ENCODE results near the gene WDR86. TPM values are rescaled to one million over a fixed set of nuclear protein-coding genes. Genes with fewer than 3 reads are reported as not detected.

WDR86 gene
- total RNA-seq, 1 experiment from 2014 or later = not detected

- BruUV-seq (replicated peaks) = no TSS peak
- H3K9me2 ChIP-seq (ENCODE audit: insufficient read depth) = no peaks in the 10 kb centered on the region
- no peaks in the 10 kb centered on the region; a peak in 1 of 4 replicates for H3K36me3 ChIP-seq (ENCODE audit: control insufficient read depth in 1 of 2, insufficient read depth in 2 of 2, low read length in 2 of 2)
- no peaks in the 10 kb centered on the region for H4K20me1 ChIP-seq (ENCODE audit: insufficient read depth)
- no peak overlapping the region for H3K4me2 ChIP-seq (ENCODE audit: low read length)
- DNase-seq (ENCODE audit: low read depth, low spot score) (no peak), ATAC-seq (no peak)
- H3K79me2 ChIP-seq (ENCODE audit: insufficient read depth, low read length) = no peaks in the 10 kb centered on the region
- TF ChIP-seq SP1 (IDR thresholded peaks at IDR 0.05; ENCODE audit: low read depth) = no peak
- no peak overlapping the region for H2AFZ ChIP-seq (ENCODE audit: low read depth, low read length, poor library complexity, severe bottlenecking)
- H3K4me1 ChIP-seq (ENCODE audit: control insufficient read depth in 1 of 2, insufficient read depth in 2 of 2, low read length in 2 of 2) = no peaks in the 10 kb centered on the region
- H3K27me3 ChIP-seq (ENCODE audit: insufficient read depth, low read length) = no peaks in the 10 kb centered on the region
- ChIA-PET RAD21 (ENCODE audit: low non-redundant PET in 1 of 2, low total read pairs in 2 of 2, uncharacterized antibody in 2 of 2, unreplicated experiment in 2 of 2) (no interaction called here), CTCF (no interaction called here), POLR2A (no interaction called here)
- no peak overlapping the region for H3K27ac ChIP-seq (ENCODE audit: low read depth, low read length)
- no peak overlapping the region for H3K4me3 ChIP-seq (replicated peaks in 1 of 2; ENCODE audit: low read depth in 1 of 2, low read length in 2 of 2)
- H3K9me3 ChIP-seq (ENCODE audit: control insufficient read depth in 1 of 2, insufficient read depth in 1 of 2, low read depth in 1 of 2, low read length in 2 of 2) = no peaks in the 10 kb centered on the region
- H3K9ac ChIP-seq (ENCODE audit: low read length) = no peak overlapping the region
- intact Hi-C loops (cut with micrococcal nuclease) = no loop called here
Measured at GRCh38 chr7:151376218-151376902, 33.5 kb downstream of the WDR86 start.

GRCh38 chr7:151375530-151376217, 34.2 kb downstream of the WDR86 start:
- no peaks in the 10 kb centered on the region for H3K9me2 ChIP-seq (ENCODE audit: insufficient read depth)
- H3K36me3 ChIP-seq (ENCODE audit: control insufficient read depth in 1 of 2, insufficient read depth in 2 of 2, low read length in 2 of 2) = no peaks in the 10 kb centered on the region; a peak in 1 of 4 replicates
- TF ChIP-seq JUND (IDR thresholded peaks at IDR 0.05) (no peak), EZH2phosphoT487 (IDR thresholded peaks at IDR 0.05; ENCODE audit: borderline replicate concordance) (no peak), EGR1 (IDR thresholded peaks at IDR 0.05; ENCODE audit: low read depth) (no peak), TCF7L2 (IDR thresholded peaks at IDR 0.05; ENCODE audit: borderline replicate concordance, extremely low read depth, insufficient read depth, insufficient read length) (no peak), ZBTB33 (IDR thresholded peaks at IDR 0.05; ENCODE audit: extremely low read depth, insufficient replicate concordance, low read length) (no peak), ELF1 (IDR thresholded peaks at IDR 0.05; ENCODE audit: borderline replicate concordance, low read depth) (no peak), SP1 (IDR thresholded peaks at IDR 0.05; ENCODE audit: low read depth) (no peak), YY1 (IDR thresholded peaks at IDR 0.05; ENCODE audit: extremely low read depth, insufficient replicate concordance, low read depth, low read length) (no peak), POLR2A (IDR thresholded peaks at IDR 0.05; ENCODE audit: borderline replicate concordance, extremely low read depth, insufficient read depth, insufficient read length) (no peak), CEBPB (IDR thresholded peaks at IDR 0.05; ENCODE audit: low read depth) (no peak), CBX3 (IDR thresholded peaks at IDR 0.05; ENCODE audit: low read depth) (no peak), MAX (IDR thresholded peaks at IDR 0.05) (no peak)
- H3K79me2 ChIP-seq (ENCODE audit: insufficient read depth, low read length) = no peaks in the 10 kb centered on the region
- H3K27ac ChIP-seq (ENCODE audit: low read depth, low read length) = no peak overlapping the region
- H3K4me1 ChIP-seq (ENCODE audit: control insufficient read depth in 1 of 2, insufficient read depth in 2 of 2, low read length in 2 of 2) = no peaks in the 10 kb centered on the region
- H3K4me2 ChIP-seq (ENCODE audit: low read length) = no peak overlapping the region
- H4K20me1 ChIP-seq (ENCODE audit: insufficient read depth) = no peaks in the 10 kb centered on the region
- CTCF ChIA-PET = no interaction called here
- RAD21 ChIA-PET (ENCODE audit: low non-redundant PET in 1 of 2, low total read pairs in 2 of 2, uncharacterized antibody in 2 of 2, unreplicated experiment in 2 of 2) = no interaction called here
- ATAC-seq = no peak
- BruUV-seq (replicated peaks) = no TSS peak
- H3K4me3 ChIP-seq (replicated peaks in 1 of 2; ENCODE audit: low read depth in 1 of 2, low read length in 2 of 2) = no peak overlapping the region
- intact Hi-C loops (cut with micrococcal nuclease) = no loop called here
- no peak overlapping the region for H2AFZ ChIP-seq (ENCODE audit: low read depth, low read length, poor library complexity, severe bottlenecking)
- H3K27me3 ChIP-seq (ENCODE audit: insufficient read depth, low read length) = no peaks in the 10 kb centered on the region
- POLR2A ChIA-PET = no interaction called here
- no peak for DNase-seq (ENCODE audit: low read depth, low spot score)
- no peak overlapping the region for H3K9ac ChIP-seq (ENCODE audit: low read length)
- H3K9me3 ChIP-seq (ENCODE audit: control insufficient read depth in 1 of 2, insufficient read depth in 1 of 2, low read depth in 1 of 2, low read length in 2 of 2) = no peaks in the 10 kb centered on the region

All from HCT116 (cell line).